H1 (cell line): Measurements from ENCODE around the gene TACC2. TPM values are rescaled to one million over a fixed set of nuclear protein-coding genes. Genes with fewer than 3 reads are reported as not detected.

Experiments
- CTCF ChIA-PET: fragments of 300-600 bp; sonication (Branson Sonifier 250); formaldehyde crosslinking; loops from one replicate; lab custom pipeline; 2021; ENCODE audit not compliant: partially characterized antibody; lab: Charles Lee
- POLR2A ChIA-PET: fragments of 300-600 bp; sonication (Branson Sonifier 250); formaldehyde crosslinking; loops from one replicate; lab custom pipeline; 2021; ENCODE audit warnings: inconsistent platforms; ENCODE audit not compliant: partially characterized antibody; lab: Charles Lee
- DNase-seq, 2 experiments: peaks; one replicate each; pipeline versions ENCODE4 v3.0.0 to v3.0.0-alpha.2; 2010 to 2022; ENCODE audit warnings: low spot score in 2 of 2, low read depth in 1 of 2, mixed read lengths in 1 of 2
- FAIRE-seq: peaks from 2 replicates; lab custom pipeline; 2011; peaks lifted over from hg19 to GRCh38; lab: Jason Lieb, UNC
- H2AFZ ChIP-seq: 2 replicates; pipeline ENCODE4 v1.8.1; 2012; ENCODE audit warnings: low read length, inconsistent platforms
- H2AK5ac ChIP-seq: 2 replicates; pipeline ENCODE4 v1.6.1; 2013; ENCODE audit warnings: low read depth, low read length
- H2BK120ac ChIP-seq: replicated peaks from 2 replicates; pipeline ENCODE3; 2013; ENCODE audit warnings: low read depth, low read length, inconsistent platforms
- H2BK12ac ChIP-seq: 2 replicates; pipeline ENCODE4 v1.6.1; 2013; ENCODE audit warnings: low read depth, low read length
- H2BK15ac ChIP-seq: 2 replicates; pipeline ENCODE4 v1.6.1; 2013; ENCODE audit warnings: low read length
- H2BK20ac ChIP-seq: 2 replicates; pipeline ENCODE4 v1.6.1; 2013; ENCODE audit warnings: low read length
- H2BK5ac ChIP-seq: 2 replicates; pipeline ENCODE4 v1.6.1; 2013; ENCODE audit warnings: low read depth, low read length
- H3K14ac ChIP-seq: 2 replicates; pipeline ENCODE4 v1.6.1; 2013; ENCODE audit warnings: inconsistent platforms; ENCODE audit not compliant: insufficient read length
- H3K18ac ChIP-seq: 2 replicates; pipeline ENCODE4 v1.6.1; 2013; ENCODE audit warnings: low read length; ENCODE audit errors: extremely low read depth
- H3K23ac ChIP-seq: 2 replicates; pipeline ENCODE4 v1.6.1; 2013; ENCODE audit warnings: inconsistent platforms; ENCODE audit not compliant: insufficient read length
- H3K23me2 ChIP-seq: 2 replicates; pipeline ENCODE4 v1.6.1; 2013; ENCODE audit warnings: low read depth, low read length
- H3K27ac ChIP-seq: 2 replicates; pipeline ENCODE4 v1.6.1; 2011; ENCODE audit warnings: low read depth, low read length, inconsistent platforms
- H3K27me3 ChIP-seq, 4 experiments: replicated peaks in 1 of 4; 1 replicate in 1 of 4; 2 replicates in 3 of 4; pipeline versions ENCODE4 v1.6.1 to v1.8.1; 2011 to 2013; ENCODE audit warnings: low read length in 3 of 4, mild to moderate bottlenecking in 3 of 4, inconsistent platforms in 2 of 4, mixed read lengths in 2 of 4, moderate library complexity in 1 of 4; ENCODE audit not compliant: control insufficient read depth in 3 of 4, insufficient read depth in 3 of 4; ENCODE audit errors: extremely low read depth in 1 of 4
- H3K36me3 ChIP-seq, 4 experiments: 2 replicates each; pipeline versions ENCODE4 v1.6.1 to v1.8.1; 2011 to 2013; ENCODE audit warnings: mild to moderate bottlenecking in 4 of 4, low read length in 3 of 4, moderate library complexity in 2 of 4, control low read depth in 1 of 4, inconsistent platforms in 1 of 4; ENCODE audit not compliant: insufficient read depth in 4 of 4, control insufficient read depth in 2 of 4
- H3K4ac ChIP-seq: replicated peaks from 2 replicates; pipeline ENCODE3; 2013; ENCODE audit warnings: low read length, low read depth, mixed read lengths, inconsistent platforms; ENCODE audit not compliant: insufficient read length
- H3K4me1 ChIP-seq, 4 experiments: replicated peaks in 1 of 4; 1 replicate in 1 of 4; 2 replicates in 3 of 4; pipeline versions ENCODE4 v1.6.1 to v1.8.1; 2011 to 2013; ENCODE audit warnings: low read length in 3 of 4, inconsistent platforms in 2 of 4, mixed read lengths in 1 of 4; ENCODE audit not compliant: insufficient read depth in 4 of 4, control insufficient read depth in 3 of 4
- H3K4me2 ChIP-seq, 2 experiments: 2 replicates each; pipeline versions ENCODE4 v1.6.1 to v1.8.1; 2011 to 2013; ENCODE audit warnings: low read depth in 2 of 2, low read length in 2 of 2, control low read depth in 1 of 2, inconsistent platforms in 1 of 2, mild to moderate bottlenecking in 1 of 2; ENCODE audit not compliant: insufficient read depth in 1 of 2
- H3K4me3 ChIP-seq, 4 experiments: fragments of 200-600, 300-600 bp in 1 of 4; sonication (generic), shearing (Covaris generic), sonication (Bioruptor Twin) in 1 of 4; 2 replicates each; pipeline versions ENCODE4 v1.5.1 to v1.8.1; 2011 to 2016; ENCODE audit warnings: low read length in 4 of 4, low read depth in 3 of 4, control low read depth in 2 of 4, inconsistent platforms in 2 of 4, mild to moderate bottlenecking in 2 of 4, mixed read lengths in 1 of 4, moderate library complexity in 1 of 4; ENCODE audit not compliant: insufficient read depth in 2 of 4; ENCODE audit errors: extremely low read depth in 1 of 4
- H3K56ac ChIP-seq: replicated peaks from 2 replicates; pipeline ENCODE3; 2013; ENCODE audit warnings: low read depth, mild to moderate bottlenecking, mixed read lengths, low read length, inconsistent platforms; ENCODE audit not compliant: insufficient read length
- H3K79me1 ChIP-seq: 2 replicates; pipeline ENCODE4 v1.6.1; 2013; ENCODE audit warnings: low read depth, low read length, control low read depth
- H3K79me2 ChIP-seq, 2 experiments: 2 replicates each; pipeline versions ENCODE4 v1.6.1 to v1.8.1; 2012 to 2013; ENCODE audit warnings: low read length in 2 of 2, mild to moderate bottlenecking in 2 of 2, inconsistent platforms in 1 of 2; ENCODE audit not compliant: insufficient read depth in 2 of 2, control insufficient read depth in 1 of 2
- H3K9ac ChIP-seq, 4 experiments: replicated peaks in 1 of 4; 1 replicate in 1 of 4; 2 replicates in 3 of 4; pipeline versions ENCODE4 v1.6.1 to v1.8.1; 2011 to 2013; ENCODE audit warnings: low read depth in 3 of 4, low read length in 3 of 4, control low read depth in 2 of 4, mild to moderate bottlenecking in 2 of 4, moderate library complexity in 2 of 4, inconsistent platforms in 1 of 4; ENCODE audit errors: extremely low read depth in 1 of 4
- H3K9me3 ChIP-seq, 2 experiments: 2 replicates each; pipeline versions ENCODE4 v1.6.1 to v1.8.1; 2012 to 2013; ENCODE audit warnings: mild to moderate bottlenecking in 2 of 2, moderate library complexity in 2 of 2, control low read depth in 1 of 2, inconsistent platforms in 1 of 2, low read depth in 1 of 2, low read length in 1 of 2, mixed read lengths in 1 of 2; ENCODE audit not compliant: insufficient read depth in 2 of 2
- H4K20me1 ChIP-seq, 2 experiments: replicated peaks in 1 of 2; 2 replicates each; pipeline versions ENCODE3 to v1.8.1; 2011 to 2013; ENCODE audit warnings: inconsistent platforms in 2 of 2, low read length in 2 of 2, mild to moderate bottlenecking in 1 of 2; ENCODE audit not compliant: insufficient read depth in 2 of 2, control insufficient read depth in 1 of 2
- H4K5ac ChIP-seq: 2 replicates; pipeline ENCODE4 v1.6.1; 2013; ENCODE audit warnings: low read length, low read depth, mixed read lengths, inconsistent platforms; ENCODE audit not compliant: insufficient read length
- H4K8ac ChIP-seq: 2 replicates; pipeline ENCODE4 v1.8.0; 2013; ENCODE audit warnings: mild to moderate bottlenecking, moderate library complexity, low read length, inconsistent platforms; ENCODE audit not compliant: insufficient read depth; ENCODE audit errors: extremely low read depth
- H4K91ac ChIP-seq: replicated peaks from 2 replicates; pipeline ENCODE3; 2013; ENCODE audit warnings: low read length, mixed read lengths, inconsistent platforms; ENCODE audit not compliant: insufficient read length
- CTBP2 ChIP-seq: IDR thresholded peaks from 2 replicates; pipeline ENCODE4 v1.7.0; 2011; ENCODE audit warnings: borderline replicate concordance, mild to moderate bottlenecking, moderate library complexity, mixed read lengths, low read length; ENCODE audit not compliant: insufficient read depth, insufficient read length
- EP300 ChIP-seq, 2 experiments: IDR thresholded peaks; 1 replicate in 1 of 2; 2 replicates in 1 of 2; pipeline ENCODE4 v1.6.1; 2011 to 2012; ENCODE audit warnings: low read depth in 2 of 2, low read length in 2 of 2, mild to moderate bottlenecking in 2 of 2, borderline replicate concordance in 1 of 2, inconsistent platforms in 1 of 2, moderate library complexity in 1 of 2
- HDAC2 ChIP-seq, 2 experiments: fragments of 300-600 bp in 1 of 2; sonication (generic) in 1 of 2; IDR thresholded peaks; 2 replicates each; pipeline ENCODE4 v1.6.1; 2011 to 2012; ENCODE audit warnings: low read depth in 2 of 2, low read length in 2 of 2, mild to moderate bottlenecking in 2 of 2, moderate library complexity in 2 of 2, borderline replicate concordance in 1 of 2, inconsistent platforms in 1 of 2
- KDM1A ChIP-seq: fragments of 200-600, 300-600 bp; sonication (generic); IDR thresholded peaks from 2 replicates; pipeline ENCODE4 v1.7.1; 2016; ENCODE audit warnings: mild to moderate bottlenecking, low read length, borderline replicate concordance
- NANOG ChIP-seq: IDR thresholded peaks from 2 replicates; pipeline ENCODE4 v1.6.1; 2011; ENCODE audit warnings: low read length, low read depth, mild to moderate bottlenecking, inconsistent platforms; ENCODE audit not compliant: insufficient read depth, poor library complexity, severe bottlenecking
- POU5F1 ChIP-seq: IDR thresholded peaks from 2 replicates; pipeline ENCODE4 v1.6.1; 2011; ENCODE audit warnings: low read depth, mild to moderate bottlenecking, low read length, moderate library complexity
- SP1 ChIP-seq: IDR thresholded peaks from 2 replicates; pipeline ENCODE4 v1.6.1; 2011; ENCODE audit warnings: low read depth, low read length
- SP4 ChIP-seq: IDR thresholded peaks from 2 replicates; pipeline ENCODE4 v1.6.1; 2012; ENCODE audit warnings: low read length, inconsistent platforms
- WGBS, 2 experiments: shearing (Covaris generic) in 1 of 2; methylation state at CpG; one replicate each; pipeline versions ENCODE4 v1.1.6 to v1.1.7; 2013 to 2015; ENCODE audit warnings: low lambda C conversion rate in 2 of 2, mixed read lengths in 2 of 2, inconsistent platforms in 1 of 2, low coverage in 1 of 2, missing lambda C conversion rate in 1 of 2; ENCODE audit not compliant: insufficient replicate concordance in 2 of 2, insufficient coverage in 1 of 2, insufficient read length in 1 of 2; ENCODE audit errors: extremely low coverage in 1 of 2, missing lambda C conversion rate in 1 of 2; 5-methylcytosine and 5-hydroxymethylcytosine counted together
- polyA plus RNA-seq, 7 experiments: library from polyadenylated mRNA; depleted of rRNA in 3 of 7; stranded (reverse) in 5 of 7; unstranded in 2 of 7; fragments of >200 nt in 5 of 7; fragments of 200-250 nt in 2 of 7; gene quantifications; 1 replicate in 5 of 7; 2 replicates in 1 of 7; 4 replicates in 1 of 7; pipeline versions ENCODE4 v1.2.1 to v1.2.3, GENCODE V29; 2011 to 2013; ENCODE audit warnings: missing spikeins in 2 of 7, mixed read lengths in 2 of 7
- total RNA-seq: library from RNA; stranded (reverse); fragmentation: NEBNext Ultra II Directional; extraction: Animal tissue kit (Norgen Biotek cat#: 25700); gene quantifications from 2 replicates; pipeline ENCODE4 v1.2.1, GENCODE V29; 2021
- TF ChIP-seq, protein P1 (sequence below): IDR thresholded peaks from 2 replicates; pipeline ENCODE4 v1.6.1; 2012; ENCODE audit warnings: low read length, inconsistent platforms

Gene TACC2
- total and polyA plus RNA-seq, 2 of the 8 experiments (the other 6 are each of a cell fraction or from before 2014, with no cell fraction given): 21.2 to 46.6 TPM

DNA sequence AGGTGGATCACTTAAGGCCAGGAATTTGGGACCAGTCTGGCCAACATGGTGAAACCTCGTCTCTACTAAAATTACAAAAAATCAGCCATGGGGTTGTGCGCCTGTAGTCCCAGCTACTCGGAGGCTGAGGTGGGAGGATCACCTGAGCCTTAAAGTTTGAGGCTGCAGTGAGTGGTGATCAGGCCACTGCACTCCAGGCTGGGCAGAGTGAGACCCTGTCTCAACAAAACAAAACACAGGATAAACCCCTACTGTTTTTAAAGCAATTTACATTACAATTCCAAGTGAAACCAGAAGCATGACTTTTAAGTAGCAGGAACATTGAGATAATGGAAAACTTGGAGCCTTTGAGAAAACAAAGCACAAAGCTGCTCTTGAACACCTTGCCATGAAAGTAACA lies 189.7 kb downstream of the TACC2 start:
- WGBS, 2 experiments: 85% methylated on average over 3 of the region's 3 CpGs; no CpG with 5 or more reads in 1 of the 2 experiments
- peak; percentile 92 for FAIRE-seq
- H3K27ac ChIP-seq: peak overlapping the region; percentile 64; the same call in 1 of the 2 replicates
- TF ChIP-seq NANOG (peak; percentile 46), SP4 (no peak), KDM1A (peak; percentile 97), CTBP2 (no peak), EP300 (IDR thresholded peaks at IDR 0.05; ENCODE audit: borderline replicate concordance in 1 of 2, low read depth in 2 of 2, low read length in 2 of 2) (peak in 1 of 2 experiments; percentile 92; a peak in 1 of 3 replicates), POU5F1 (peak; percentile 73; the same call in 1 of the 2 replicates), SP1 (peak; percentile 72; the same call in 1 of the 2 replicates), HDAC2 (IDR thresholded peaks at IDR 0.05; ENCODE audit: borderline replicate concordance in 1 of 2, low read depth in 2 of 2, low read length in 2 of 2) (0 out of 4 replicates have a peak, but pooled peaks of 1 of the 2 experiments have one; percentile 31)
- TF ChIP-seq, protein P1, sequence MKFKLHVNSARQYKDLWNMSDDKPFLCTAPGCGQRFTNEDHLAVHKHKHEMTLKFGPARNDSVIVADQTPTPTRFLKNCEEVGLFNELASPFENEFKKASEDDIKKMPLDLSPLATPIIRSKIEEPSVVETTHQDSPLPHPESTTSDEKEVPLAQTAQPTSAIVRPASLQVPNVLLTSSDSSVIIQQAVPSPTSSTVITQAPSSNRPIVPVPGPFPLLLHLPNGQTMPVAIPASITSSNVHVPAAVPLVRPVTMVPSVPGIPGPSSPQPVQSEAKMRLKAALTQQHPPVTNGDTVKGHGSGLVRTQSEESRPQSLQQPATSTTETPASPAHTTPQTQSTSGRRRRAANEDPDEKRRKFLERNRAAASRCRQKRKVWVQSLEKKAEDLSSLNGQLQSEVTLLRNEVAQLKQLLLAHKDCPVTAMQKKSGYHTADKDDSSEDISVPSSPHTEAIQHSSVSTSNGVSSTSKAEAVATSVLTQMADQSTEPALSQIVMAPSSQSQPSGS: no peak

More for the DNA sequence above, 189.7 kb downstream of the TACC2 start:
- Histone ChIP-seq H3K4me2 (peak overlapping the region; percentile 14 to 44; a peak in 2 of 4 replicates), H4K8ac (no peak overlapping the region; the same call in 1 of the 2 replicates), H2BK5ac (peak overlapping the region; percentile 46; the same call in 1 of the 2 replicates), H3K9me3 (no peaks in the 10 kb centered on the region), H2AFZ (no peak overlapping the region), H3K36me3 (no peaks in the 10 kb centered on the region), H2BK12ac (peak overlapping the region; percentile 96; the same call in 1 of the 2 replicates), H3K4me1 (peaks cover 17 to 54% (median 40%) of the 10 kb centered on the region in 4 experiments), H2BK15ac (no peak overlapping the region), H3K79me1 (peaks cover 17% of the 10 kb centered on the region), H2BK20ac (no peak overlapping the region; the same call in 1 of the 2 replicates), H3K23ac (no peak overlapping the region), H3K18ac (no peak overlapping the region), H4K5ac (no peak overlapping the region), H3K23me2 (no peaks in the 10 kb centered on the region), H3K9ac (no peak overlapping the region), H2BK120ac (no peak overlapping the region), H4K20me1 (peaks cover 7 to 9% of the 10 kb centered on the region in 2 experiments), H3K14ac (no peak overlapping the region), H3K4me3 (peak overlapping the region in 1 of 4 experiments; percentile 17; a peak in 1 of 8 replicates), H2AK5ac (peak overlapping the region; percentile 93; the same call in 1 of the 2 replicates), H3K79me2 (peaks cover 3 to 92% of the 10 kb centered on the region in 2 experiments; a peak in 3 of 4 replicates), H4K91ac (no peak overlapping the region), H3K56ac (no peak overlapping the region), H3K4ac (no peak overlapping the region), H3K27me3 (no peaks in the 10 kb centered on the region)
- DNase-seq: no peak
- ChIA-PET POLR2A (interaction anchor here (1.6 to 21.8 kb wide), 3 partner anchors 10 to 14 kb away, joined by 5 to 237 read pairs (median 7); no protein-coding TSS in a partner anchor), CTCF (interaction anchor here (1.2 to 2.4 kb wide), 4 partner anchors 12 to 89 kb away, joined by 3 to 6 read pairs (median 3); no protein-coding TSS in a partner anchor)
